Stromal cell of bone marrow (primary cell): ENCODE results near the gene CAPS.
"Not testable (repeated sequence)": the region's sequence is repeated elsewhere in the genome, so short reads cannot be mapped to it uniquely, and the experiment has no call there.

ENCODE experiments used
- DNase-seq: peaks from one replicate; pipeline ENCODE4 v3.0.0-alpha.2; 2012; ENCODE audit warnings: low read depth

The CAPS gene

GRCh38 chr19:5913739-5914357 is at the start of gene CAPS:
Gene CAPS (plus strand): TSS chr19:5914254. CDS start chr19:5914407, 153 bp downstream.
- DNase-seq = peak; percentile 55

DNA sequence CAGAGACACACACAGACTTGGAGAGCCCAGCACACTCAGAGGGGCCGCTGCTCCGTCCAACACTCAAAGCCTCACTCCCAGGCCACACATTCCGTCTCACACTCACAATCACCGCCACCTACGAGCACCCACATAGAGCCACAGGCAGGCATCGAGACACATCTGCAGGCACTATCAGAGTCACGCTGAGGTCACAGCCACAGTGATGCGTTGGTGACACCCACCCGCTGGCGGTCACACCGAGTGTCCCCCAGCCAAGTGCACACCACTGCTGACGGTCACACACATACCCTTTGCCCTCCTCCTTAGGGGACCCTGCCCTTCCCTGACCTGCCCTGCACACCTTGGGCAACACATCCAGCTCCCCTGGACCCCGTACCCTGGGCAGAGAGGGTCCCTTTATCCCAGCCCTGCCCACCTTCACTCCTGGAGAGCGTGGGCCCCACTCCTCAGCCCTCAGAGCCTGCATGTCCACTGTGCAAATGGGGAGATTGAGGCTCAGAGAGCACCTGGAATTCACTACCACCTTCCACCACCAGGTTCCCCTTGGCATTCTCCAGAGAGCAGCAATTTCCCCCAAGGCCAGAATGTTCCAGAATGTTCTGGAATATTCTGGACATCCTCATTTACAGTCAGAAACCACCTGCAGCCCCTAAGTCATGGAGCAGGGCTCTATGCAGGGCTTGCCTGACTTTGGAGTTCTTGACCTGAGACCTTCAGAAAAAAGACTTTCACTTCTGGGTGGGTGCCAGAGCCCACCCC is 49.1 kb upstream of the CAPS start:
- no peak for DNase-seq

DNA sequence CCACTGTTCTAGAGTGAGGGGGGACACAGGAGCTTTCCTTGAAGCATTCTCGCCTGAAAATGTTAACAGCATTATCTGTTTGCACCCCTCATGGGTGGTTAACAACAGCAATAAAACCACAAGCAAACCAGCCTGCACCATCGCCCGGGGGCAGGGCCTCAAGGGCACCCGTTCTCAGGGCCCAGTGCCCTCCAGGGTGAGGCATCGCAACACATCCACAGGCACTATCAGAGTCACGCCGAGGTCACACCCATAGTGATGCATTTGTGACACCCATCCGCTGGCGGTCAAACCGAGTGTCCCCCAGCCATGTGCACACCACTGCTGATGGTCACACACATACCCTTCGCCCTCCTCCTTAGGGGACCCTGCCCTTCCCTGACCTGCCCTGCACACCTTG is 48.3 kb upstream of the CAPS start:
- DNase-seq = no peak

GRCh38 chr19:5867201-5868136 is 46.6 kb upstream of the CAPS start:
- DNase-seq = no peak

DNA sequence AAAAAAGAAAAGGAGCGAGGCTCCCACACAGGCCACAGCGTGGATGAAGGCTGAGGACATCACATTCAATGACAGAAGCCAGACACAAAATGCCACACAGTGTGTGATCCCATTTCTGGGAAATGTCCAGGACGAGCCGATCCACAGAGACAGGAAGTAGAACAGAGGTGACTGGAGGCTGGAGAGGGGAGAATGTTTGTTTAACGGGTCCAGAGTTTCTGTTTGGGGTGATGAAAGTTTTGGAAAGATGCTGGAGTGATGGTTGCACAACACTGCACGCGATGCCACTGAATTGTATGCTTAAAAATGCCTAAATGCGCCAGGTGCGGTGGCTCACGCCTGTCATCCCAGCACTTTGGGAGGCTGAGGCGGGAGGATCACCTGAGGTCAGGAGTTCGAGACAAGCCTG is 43.1 kb upstream of the CAPS start:
- no peak for DNase-seq

- DNase-seq = no peak
Observed at GRCh38 chr19:5873617-5874199, 40.3 kb upstream of the CAPS start.

GRCh38 chr19:5874496-5874895 is 39.6 kb upstream of the CAPS start:
- DNase-seq = not testable (repeated sequence)

GRCh38 chr19:5877427-5877826 is 36.6 kb upstream of the CAPS start:
- no peak for DNase-seq

DNA sequence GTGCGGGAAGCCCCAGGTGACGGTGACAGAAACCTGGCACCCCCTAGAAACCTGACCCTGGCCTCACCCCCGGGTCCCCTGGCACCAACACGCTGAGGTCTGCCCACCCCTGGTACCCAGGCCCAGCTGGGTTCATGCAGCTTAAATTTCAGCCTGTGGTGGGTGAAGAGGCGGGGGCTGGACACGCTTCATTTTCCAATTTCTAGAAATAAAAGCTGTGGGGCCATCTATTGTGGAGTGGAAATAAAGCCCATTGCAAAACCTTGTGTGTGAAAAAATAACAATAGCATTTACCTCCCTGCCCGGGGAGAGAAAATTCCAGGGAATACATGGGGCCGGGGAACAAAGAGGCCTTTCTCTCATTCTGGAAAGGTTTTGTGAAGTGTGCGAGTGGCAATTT is 36.2 kb upstream of the CAPS start:
- DNase-seq = no peak

GRCh38 chr19:5880196-5880595 is 33.9 kb upstream of the CAPS start:
- no peak for DNase-seq

GRCh38 chr19:5880604-5881078 is 33.4 kb upstream of the CAPS start:
- peak; percentile 36 for DNase-seq

DNA sequence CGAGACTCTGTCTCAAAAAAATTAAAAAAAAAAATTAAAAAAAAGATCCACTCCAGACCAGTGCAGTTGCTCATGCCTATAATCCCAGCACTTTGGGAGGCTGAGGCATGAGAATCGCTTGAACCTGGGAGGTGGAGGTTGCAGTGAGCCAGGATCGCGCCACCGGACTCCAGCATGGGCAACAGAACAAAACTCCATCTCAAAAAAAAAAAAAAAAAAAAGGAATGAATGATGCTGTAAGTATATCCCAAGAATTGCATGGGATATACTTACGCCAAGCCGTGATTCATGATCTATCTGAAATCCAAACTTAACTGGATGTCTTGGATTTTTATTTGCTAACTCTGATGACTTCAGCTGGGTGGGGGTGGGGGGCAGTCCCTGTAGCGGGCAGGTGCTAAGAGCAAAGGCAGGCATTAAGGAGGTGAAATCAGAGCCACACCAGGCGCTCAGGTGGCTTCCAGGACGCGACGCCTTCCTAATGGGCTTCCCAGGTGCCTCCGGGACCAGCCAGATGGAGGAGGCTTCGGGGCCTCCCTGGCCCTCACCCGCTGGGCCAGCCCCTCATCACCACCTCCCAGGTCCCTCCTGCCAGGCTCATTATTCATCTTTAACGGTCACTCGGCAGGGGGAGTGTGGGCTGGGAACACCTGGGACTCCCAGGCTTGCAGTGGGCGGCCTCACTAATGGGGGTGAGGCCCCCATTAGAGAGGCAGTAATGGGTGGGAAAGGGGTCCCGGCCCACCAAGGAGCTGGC is 32.3 kb upstream of the CAPS start:
- no peak for DNase-seq

GRCh38 chr19:5882421-5882968 is 31.6 kb upstream of the CAPS start:
- no peak for DNase-seq

- DNase-seq = not testable (repeated sequence)
Observed at GRCh38 chr19:5883157-5883873, 30.7 kb upstream of the CAPS start.

GRCh38 chr19:5884065-5884811 is 29.8 kb upstream of the CAPS start:
- not testable (repeated sequence) for DNase-seq

GRCh38 chr19:5889288-5889971 is 24.6 kb upstream of the CAPS start:
- no peak for DNase-seq

GRCh38 chr19:5890099-5890498 is 24.0 kb upstream of the CAPS start:
- DNase-seq = no peak

GRCh38 chr19:5891572-5891937 is 22.5 kb upstream of the CAPS start:
- DNase-seq = no peak
